Activated T-cell treated with anti-CD3 and anti-CD28 coated beads, Interleukin-2, amount 50 U/mL, for 48 hours (primary cell): ENCODE data around the gene FCGR1A.
"Not testable (repeated sequence)": the region's sequence is repeated elsewhere in the genome, so short reads cannot be mapped to it uniquely, and the experiment has no call there.

ENCODE experiments used
- DNase-seq, 2 experiments: peaks; one replicate each; pipeline ENCODE4 v3.0.0-alpha.2; 2020

Gene FCGR1A

GRCh38 chr1:149782600-149782999 lies at the start of gene FCGR1A:
TSS of gene FCGR1A (plus strand) at chr1:149782694. CDS start at chr1:149782744, 50 bp downstream.
- not testable (repeated sequence) for DNase-seq

GRCh38 chr1:149732781-149733180 lies 49.7 kb upstream of the FCGR1A start:
- not testable (repeated sequence) for DNase-seq

GRCh38 chr1:149734692-149735091 lies 47.8 kb upstream of the FCGR1A start:
- not testable (repeated sequence) for DNase-seq

GRCh38 chr1:149740148-149740581 lies 42.3 kb upstream of the FCGR1A start:
- peak; percentile 79 to 81 for DNase-seq

GRCh38 chr1:149740590-149741230 lies 41.8 kb upstream of the FCGR1A start:
- DNase-seq = not testable (repeated sequence)

GRCh38 chr1:149741914-149742313 lies 40.6 kb upstream of the FCGR1A start:
- not testable (repeated sequence) for DNase-seq

- DNase-seq = peak; percentile 27 to 33
These were observed 35.8 kb upstream of the FCGR1A start for GRCh38 chr1:149746463-149747356.

- DNase-seq = peak; percentile 22 to 26
These were observed 34.9 kb upstream of the FCGR1A start for GRCh38 chr1:149747359-149748143.

GRCh38 chr1:149748144-149748500 lies 34.4 kb upstream of the FCGR1A start:
- DNase-seq = not testable (repeated sequence)

- not testable (repeated sequence) for DNase-seq
These were observed 31.9 kb upstream of the FCGR1A start for GRCh38 chr1:149750562-149750961.

GRCh38 chr1:149752186-149752585 lies 30.3 kb upstream of the FCGR1A start:
- DNase-seq = not testable (repeated sequence)

GRCh38 chr1:149753466-149753865 lies 29.0 kb upstream of the FCGR1A start:
- DNase-seq = not testable (repeated sequence)

GRCh38 chr1:149755294-149755693 lies 27.2 kb upstream of the FCGR1A start:
- DNase-seq = not testable (repeated sequence)

- DNase-seq = not testable (repeated sequence)
These were observed 20.2 kb upstream of the FCGR1A start for GRCh38 chr1:149762294-149762693.

- not testable (repeated sequence) for DNase-seq
These were observed 18.2 kb upstream of the FCGR1A start for GRCh38 chr1:149764087-149764800.

GRCh38 chr1:149766241-149766640 lies 16.3 kb upstream of the FCGR1A start:
- not testable (repeated sequence) for DNase-seq

- DNase-seq = not testable (repeated sequence)
These were observed 13.3 kb upstream of the FCGR1A start for GRCh38 chr1:149769216-149769615.

- DNase-seq = not testable (repeated sequence)
These were observed 11.8 kb upstream of the FCGR1A start for GRCh38 chr1:149770661-149771060.

- DNase-seq = not testable (repeated sequence)
These were observed 10.7 kb upstream of the FCGR1A start for GRCh38 chr1:149771653-149772425.

GRCh38 chr1:149775510-149776147 lies 6.9 kb upstream of the FCGR1A start:
- not testable (repeated sequence) for DNase-seq

- DNase-seq = not testable (repeated sequence)
These were observed 5.4 kb upstream of the FCGR1A start for GRCh38 chr1:149777084-149777483.
